Measurements from ENCODE around the gene SLC35G6.

Gene SLC35G6

DNA sequence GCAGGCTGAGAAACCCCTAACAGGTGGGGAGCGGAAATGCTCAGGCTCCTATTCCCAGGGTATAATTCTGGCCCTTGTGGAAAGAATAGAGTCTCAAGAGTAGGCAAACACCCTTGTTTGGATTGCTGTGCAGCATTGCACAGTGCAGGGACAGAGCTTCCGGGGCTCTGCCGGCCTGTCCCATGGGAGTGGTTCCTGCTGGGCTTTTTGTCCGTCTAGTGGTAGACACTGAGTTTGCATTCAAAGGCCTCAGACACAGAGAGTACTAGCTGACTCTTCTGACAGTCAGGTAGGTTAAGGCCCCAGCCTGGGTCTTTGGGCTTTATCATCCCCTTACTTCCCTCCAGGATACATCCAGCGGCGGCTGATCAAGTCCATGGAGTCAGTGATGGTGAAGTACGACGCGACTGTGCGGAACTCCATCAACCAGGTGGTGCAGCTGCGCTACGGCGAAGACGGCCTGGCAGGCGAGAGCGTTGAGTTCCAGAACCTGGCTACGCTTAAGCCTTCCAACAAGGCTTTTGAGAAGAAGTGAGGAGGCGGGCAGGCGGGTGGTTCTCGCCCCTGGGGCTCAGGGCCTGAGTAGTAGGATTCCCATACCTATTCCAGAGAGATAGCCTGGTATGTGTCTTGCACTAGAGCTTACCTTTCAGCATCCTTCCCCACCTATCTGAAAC, 21.1 kb downstream of the SLC35G6 start:
- Histone ChIP-seq H3K27ac (ENCODE audit: insufficient read depth, low read depth, low read length, poor library complexity, severe bottlenecking) (no peak overlapping the region), H3K9me3 (ENCODE audit: control insufficient read depth, low read length) (no peaks in the 10 kb centered on the region), H3K36me3 (ENCODE audit: control insufficient read depth, insufficient read depth, low read length) (peaks cover 69% of the 10 kb centered on the region), H3K4me1 (ENCODE audit: control insufficient read depth, insufficient read depth, low read length) (no peaks in the 10 kb centered on the region), H3K4me3 (ENCODE audit: insufficient read depth, low read depth, low read length) (no peak overlapping the region), H3K27me3 (ENCODE audit: control insufficient read depth, insufficient read depth, low read length, poor library complexity, severe bottlenecking) (no peaks in the 10 kb centered on the region)
- WGBS, 2 experiments: 93 to 94% methylated on average over 20 of the region's 20 CpGs

GRCh38 chr17:7502987-7503386, 21.7 kb downstream of the SLC35G6 start:
- Histone ChIP-seq H3K36me3 (ENCODE audit: control insufficient read depth, insufficient read depth, low read length) (peaks cover 65% of the 10 kb centered on the region), H3K27ac (ENCODE audit: insufficient read depth, low read depth, low read length, poor library complexity, severe bottlenecking) (no peak overlapping the region), H3K4me3 (ENCODE audit: insufficient read depth, low read depth, low read length) (no peak overlapping the region), H3K9me3 (ENCODE audit: control insufficient read depth, low read length) (no peaks in the 10 kb centered on the region), H3K4me1 (ENCODE audit: control insufficient read depth, insufficient read depth, low read length) (no peaks in the 10 kb centered on the region), H3K27me3 (ENCODE audit: control insufficient read depth, insufficient read depth, low read length, poor library complexity, severe bottlenecking) (no peaks in the 10 kb centered on the region)
- WGBS, 2 experiments: 93% methylated on average over 14 of the region's 14 CpGs

GRCh38 chr17:7503521-7503920, 22.3 kb downstream of the SLC35G6 start:
- Histone ChIP-seq H3K36me3 (ENCODE audit: control insufficient read depth, insufficient read depth, low read length) (peaks cover 65% of the 10 kb centered on the region), H3K4me1 (ENCODE audit: control insufficient read depth, insufficient read depth, low read length) (no peaks in the 10 kb centered on the region), H3K27me3 (ENCODE audit: control insufficient read depth, insufficient read depth, low read length, poor library complexity, severe bottlenecking) (no peaks in the 10 kb centered on the region), H3K4me3 (ENCODE audit: insufficient read depth, low read depth, low read length) (no peak overlapping the region), H3K27ac (ENCODE audit: insufficient read depth, low read depth, low read length, poor library complexity, severe bottlenecking) (no peak overlapping the region), H3K9me3 (ENCODE audit: control insufficient read depth, low read length) (no peaks in the 10 kb centered on the region)
- WGBS, 2 experiments: 95 to 96% methylated on average over 8 of the region's 8 CpGs

DNA sequence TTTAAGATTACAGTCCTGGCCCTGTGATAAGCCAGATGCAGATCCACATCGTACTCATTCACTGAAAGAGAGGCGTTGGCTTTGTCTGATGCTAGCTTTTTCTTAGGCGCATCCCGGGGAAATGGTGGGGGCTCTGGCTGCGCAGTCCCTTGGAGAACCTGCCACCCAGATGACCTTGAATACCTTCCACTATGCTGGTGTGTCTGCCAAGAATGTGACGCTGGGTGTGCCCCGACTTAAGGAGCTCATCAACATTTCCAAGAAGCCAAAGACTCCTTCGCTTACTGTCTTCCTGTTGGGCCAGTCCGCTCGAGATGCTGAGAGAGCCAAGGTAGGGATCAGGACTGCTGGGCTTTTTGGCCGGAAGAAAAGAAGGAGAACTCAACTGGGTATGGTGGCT, 26.9 kb downstream of the SLC35G6 start:
- H3K27me3 ChIP-seq (ENCODE audit: control insufficient read depth, insufficient read depth, low read length, poor library complexity, severe bottlenecking): no peaks in the 10 kb centered on the region
- WGBS, 2 experiments: 91% methylated on average over 11 of the region's 11 CpGs
- H3K27ac ChIP-seq (ENCODE audit: insufficient read depth, low read depth, low read length, poor library complexity, severe bottlenecking): no peak overlapping the region
- peaks cover 65% of the 10 kb centered on the region for H3K36me3 ChIP-seq (ENCODE audit: control insufficient read depth, insufficient read depth, low read length)
- H3K4me1 ChIP-seq (ENCODE audit: control insufficient read depth, insufficient read depth, low read length): no peaks in the 10 kb centered on the region
- no peak overlapping the region for H3K4me3 ChIP-seq (ENCODE audit: insufficient read depth, low read depth, low read length)
- no peaks in the 10 kb centered on the region for H3K9me3 ChIP-seq (ENCODE audit: control insufficient read depth, low read length)

- 94 to 95% methylated on average over 9 of the region's 9 CpGs for WGBS, 2 experiments
- Histone ChIP-seq H3K36me3 (ENCODE audit: control insufficient read depth, insufficient read depth, low read length) (peaks cover 65% of the 10 kb centered on the region), H3K27me3 (ENCODE audit: control insufficient read depth, insufficient read depth, low read length, poor library complexity, severe bottlenecking) (no peaks in the 10 kb centered on the region), H3K4me1 (ENCODE audit: control insufficient read depth, insufficient read depth, low read length) (no peaks in the 10 kb centered on the region), H3K27ac (ENCODE audit: insufficient read depth, low read depth, low read length, poor library complexity, severe bottlenecking) (no peak overlapping the region), H3K9me3 (ENCODE audit: control insufficient read depth, low read length) (no peaks in the 10 kb centered on the region), H3K4me3 (ENCODE audit: insufficient read depth, low read depth, low read length) (no peak overlapping the region)
Measured at GRCh38 chr17:7508846-7509245, 27.6 kb downstream of the SLC35G6 start.

GRCh38 chr17:7509937-7510336, 28.7 kb downstream of the SLC35G6 start:
- Histone ChIP-seq H3K27ac (ENCODE audit: insufficient read depth, low read depth, low read length, poor library complexity, severe bottlenecking) (no peak overlapping the region), H3K4me1 (ENCODE audit: control insufficient read depth, insufficient read depth, low read length) (no peaks in the 10 kb centered on the region), H3K27me3 (ENCODE audit: control insufficient read depth, insufficient read depth, low read length, poor library complexity, severe bottlenecking) (no peaks in the 10 kb centered on the region), H3K9me3 (ENCODE audit: control insufficient read depth, low read length) (no peaks in the 10 kb centered on the region), H3K36me3 (ENCODE audit: control insufficient read depth, insufficient read depth, low read length) (peaks cover 55% of the 10 kb centered on the region), H3K4me3 (ENCODE audit: insufficient read depth, low read depth, low read length) (no peak overlapping the region)
- 92 to 96% methylated on average over 5 of the region's 5 CpGs for WGBS, 2 experiments

DNA sequence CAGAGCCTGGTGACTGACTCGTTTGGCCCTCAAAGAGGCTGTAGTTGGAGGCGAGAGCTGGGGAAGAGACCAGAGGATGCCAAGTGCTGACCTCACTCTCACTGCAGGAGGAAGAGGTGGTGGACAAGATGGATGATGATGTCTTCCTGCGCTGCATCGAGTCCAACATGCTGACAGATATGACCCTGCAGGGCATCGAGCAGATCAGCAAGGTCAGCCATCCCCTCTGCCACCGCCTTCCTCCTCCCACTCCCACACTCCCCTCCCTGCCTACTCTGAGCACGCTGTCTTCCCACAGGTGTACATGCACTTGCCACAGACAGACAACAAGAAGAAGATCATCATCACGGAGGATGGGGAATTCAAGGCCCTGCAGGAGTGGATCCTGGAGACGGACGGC, 29.9 kb downstream of the SLC35G6 start:
- no peaks in the 10 kb centered on the region for H3K27me3 ChIP-seq (ENCODE audit: control insufficient read depth, insufficient read depth, low read length, poor library complexity, severe bottlenecking)
- H3K27ac ChIP-seq (ENCODE audit: insufficient read depth, low read depth, low read length, poor library complexity, severe bottlenecking): no peak overlapping the region
- no peaks in the 10 kb centered on the region for H3K4me1 ChIP-seq (ENCODE audit: control insufficient read depth, insufficient read depth, low read length)
- WGBS, 2 experiments: 94 to 95% methylated on average over 10 of the region's 10 CpGs
- H3K4me3 ChIP-seq (ENCODE audit: insufficient read depth, low read depth, low read length): no peak overlapping the region
- no peaks in the 10 kb centered on the region for H3K9me3 ChIP-seq (ENCODE audit: control insufficient read depth, low read length)
- peaks cover 52% of the 10 kb centered on the region for H3K36me3 ChIP-seq (ENCODE audit: control insufficient read depth, insufficient read depth, low read length)

- no peak overlapping the region for H3K27ac ChIP-seq (ENCODE audit: insufficient read depth, low read depth, low read length, poor library complexity, severe bottlenecking)
- WGBS, 2 experiments: 96 to 97% methylated on average over 15 of the region's 15 CpGs
- H3K4me3 ChIP-seq (ENCODE audit: insufficient read depth, low read depth, low read length): no peak overlapping the region
- no peaks in the 10 kb centered on the region for H3K27me3 ChIP-seq (ENCODE audit: control insufficient read depth, insufficient read depth, low read length, poor library complexity, severe bottlenecking)
- peaks cover 52% of the 10 kb centered on the region for H3K36me3 ChIP-seq (ENCODE audit: control insufficient read depth, insufficient read depth, low read length)
- no peaks in the 10 kb centered on the region for H3K4me1 ChIP-seq (ENCODE audit: control insufficient read depth, insufficient read depth, low read length)
- H3K9me3 ChIP-seq (ENCODE audit: control insufficient read depth, low read length): no peaks in the 10 kb centered on the region
Measured at GRCh38 chr17:7512105-7512504, 30.9 kb downstream of the SLC35G6 start.

GRCh38 chr17:7512824-7513540, 31.7 kb downstream of the SLC35G6 start:
- H3K27ac ChIP-seq (ENCODE audit: insufficient read depth, low read depth, low read length, poor library complexity, severe bottlenecking): no peak overlapping the region
- H3K27me3 ChIP-seq (ENCODE audit: control insufficient read depth, insufficient read depth, low read length, poor library complexity, severe bottlenecking): no peaks in the 10 kb centered on the region
- H3K36me3 ChIP-seq (ENCODE audit: control insufficient read depth, insufficient read depth, low read length): peaks cover 50% of the 10 kb centered on the region
- H3K4me1 ChIP-seq (ENCODE audit: control insufficient read depth, insufficient read depth, low read length): no peaks in the 10 kb centered on the region
- WGBS, 2 experiments: 92 to 93% methylated on average over 20 of the region's 20 CpGs
- H3K4me3 ChIP-seq (ENCODE audit: insufficient read depth, low read depth, low read length): no peak overlapping the region
- no peaks in the 10 kb centered on the region for H3K9me3 ChIP-seq (ENCODE audit: control insufficient read depth, low read length)

DNA sequence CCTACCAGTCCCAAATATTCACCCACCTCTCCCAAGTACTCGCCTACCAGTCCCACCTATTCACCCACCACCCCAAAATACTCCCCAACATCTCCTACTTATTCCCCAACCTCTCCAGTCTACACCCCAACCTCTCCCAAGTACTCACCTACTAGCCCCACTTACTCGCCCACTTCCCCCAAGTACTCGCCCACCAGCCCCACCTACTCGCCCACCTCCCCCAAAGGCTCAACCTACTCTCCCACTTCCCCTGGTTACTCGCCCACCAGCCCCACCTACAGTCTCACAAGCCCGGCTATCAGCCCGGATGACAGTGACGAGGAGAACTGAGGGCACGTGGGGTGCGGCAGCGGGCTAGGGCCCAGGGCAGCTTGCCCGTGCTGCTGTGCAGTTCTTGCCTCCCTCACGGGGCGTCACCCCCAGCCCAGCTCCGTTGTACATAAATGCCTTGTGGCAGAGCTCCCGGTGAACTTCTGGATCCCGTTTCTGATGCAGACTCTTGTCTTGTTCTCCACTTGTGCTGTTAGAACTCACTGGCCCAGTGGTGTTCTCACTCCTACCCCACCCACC, 32.7 kb downstream of the SLC35G6 start:
- Histone ChIP-seq H3K9me3 (ENCODE audit: control insufficient read depth, low read length) (no peaks in the 10 kb centered on the region), H3K4me1 (ENCODE audit: control insufficient read depth, insufficient read depth, low read length) (no peaks in the 10 kb centered on the region), H3K4me3 (ENCODE audit: insufficient read depth, low read depth, low read length) (no peak overlapping the region), H3K27me3 (ENCODE audit: control insufficient read depth, insufficient read depth, low read length, poor library complexity, severe bottlenecking) (no peaks in the 10 kb centered on the region), H3K36me3 (ENCODE audit: control insufficient read depth, insufficient read depth, low read length) (peaks cover 41% of the 10 kb centered on the region), H3K27ac (ENCODE audit: insufficient read depth, low read depth, low read length, poor library complexity, severe bottlenecking) (no peak overlapping the region)
- WGBS, 2 experiments: 85 to 90% methylated on average over 17 of the region's 17 CpGs
